GM18502 (cell line): Measurements from ENCODE around the gene ACKR2.

ENCODE experiments used
- ATAC-seq: cut with Tn5 transposase; IDR thresholded peaks from one replicate; pipeline ENCODE4 v1.9.1; 2021; ENCODE audit warnings: mild to moderate bottlenecking; ENCODE audit not compliant: unreplicated experiment, poor library complexity

ACKR2 gene

DNA sequence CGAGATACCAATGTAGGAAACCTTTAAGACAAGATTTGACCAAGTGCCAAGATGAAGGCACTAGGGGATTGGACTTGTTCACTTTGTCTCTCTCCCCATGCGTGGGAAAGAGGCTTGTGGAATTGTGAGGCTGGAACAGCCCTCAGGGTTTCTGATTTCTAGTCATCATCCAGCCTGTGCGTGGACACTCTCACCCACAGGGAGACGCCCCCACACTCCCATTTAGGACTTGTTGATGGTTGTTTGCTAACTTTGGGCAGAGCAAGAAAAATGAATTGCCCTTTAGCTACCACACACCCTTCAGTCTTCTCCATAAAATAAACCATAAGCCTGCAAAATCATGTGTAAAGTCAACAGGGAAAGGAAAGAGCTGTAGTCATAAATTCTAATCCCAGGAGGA, 18.4 kb downstream of the ACKR2 start:
- ATAC-seq, result no peak

DNA sequence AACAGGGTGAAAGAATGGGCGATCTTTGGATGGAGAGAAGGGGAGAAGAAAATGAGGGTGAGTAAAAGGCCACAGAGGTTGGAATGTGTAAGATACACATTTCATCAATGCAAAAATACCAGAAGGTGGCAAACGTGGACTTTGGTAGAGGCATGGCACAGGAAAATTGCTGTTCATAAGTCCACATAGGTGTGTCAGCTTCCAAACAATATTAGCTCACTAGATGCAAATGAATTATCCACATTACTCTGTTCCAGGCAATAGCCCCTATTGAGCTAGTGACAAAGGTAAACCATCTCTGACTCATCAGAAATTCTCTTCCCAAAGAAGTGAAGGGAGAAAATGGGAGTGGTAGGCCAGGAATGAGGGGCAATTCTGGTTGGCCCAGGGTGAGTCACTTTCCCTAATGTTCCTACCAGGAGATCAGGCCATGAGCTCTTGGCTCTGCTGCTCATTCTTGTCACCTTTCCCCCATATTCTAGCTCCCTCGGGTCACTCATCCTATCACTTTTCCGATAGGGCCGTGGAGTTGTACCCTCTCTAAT, 19.9 kb downstream of the ACKR2 start:
- ATAC-seq, result no peak

- ATAC-seq, result no peak
Observed at GRCh38 chr3:42829628-42830436, 20.6 kb downstream of the ACKR2 start.

DNA sequence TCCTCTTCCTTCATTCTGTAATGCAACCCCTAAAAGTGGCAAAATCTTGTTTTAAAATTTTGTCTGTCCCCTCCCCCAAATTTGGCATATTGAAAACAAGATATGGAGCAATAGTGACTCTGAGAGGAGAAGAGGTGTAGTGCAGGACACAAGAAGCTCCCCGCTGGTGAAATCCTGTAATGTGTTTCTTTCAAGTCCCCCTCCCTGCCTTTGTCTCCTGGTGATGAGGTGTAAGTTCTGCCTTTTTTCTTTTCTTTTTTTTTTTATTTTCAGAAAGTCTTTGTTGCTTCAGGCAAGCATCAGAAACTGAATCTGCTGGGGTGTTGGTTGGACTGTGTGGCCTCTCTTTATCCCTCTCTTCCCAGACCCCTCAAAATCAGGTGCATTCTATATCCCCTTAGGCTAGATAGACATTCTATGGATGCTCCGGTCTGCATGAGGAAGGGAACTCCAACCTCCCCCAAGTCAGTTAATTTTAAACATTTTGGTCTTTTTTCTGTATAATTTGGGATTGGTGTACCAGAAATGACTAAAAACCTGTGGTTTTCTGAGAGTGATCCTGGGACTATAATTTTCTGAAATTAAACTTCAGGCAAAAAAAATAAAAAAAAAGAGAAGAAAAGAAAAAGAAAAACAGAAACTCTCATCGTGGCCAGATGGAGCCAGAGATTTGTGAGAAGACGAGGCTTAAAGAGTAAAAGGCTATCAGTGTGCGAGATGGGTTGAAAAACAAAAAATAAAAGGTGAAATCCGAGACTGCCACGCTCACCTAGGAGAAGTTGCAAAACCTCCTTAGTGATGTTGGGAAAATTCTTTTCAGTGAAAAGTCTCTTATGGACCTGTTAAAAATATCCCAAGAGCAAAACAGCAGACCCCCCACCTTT, 21.4 kb downstream of the ACKR2 start:
- ATAC-seq, result no peak

GRCh38 chr3:42831321-42831713, 22.1 kb downstream of the ACKR2 start:
- peak; percentile 58 for ATAC-seq

DNA sequence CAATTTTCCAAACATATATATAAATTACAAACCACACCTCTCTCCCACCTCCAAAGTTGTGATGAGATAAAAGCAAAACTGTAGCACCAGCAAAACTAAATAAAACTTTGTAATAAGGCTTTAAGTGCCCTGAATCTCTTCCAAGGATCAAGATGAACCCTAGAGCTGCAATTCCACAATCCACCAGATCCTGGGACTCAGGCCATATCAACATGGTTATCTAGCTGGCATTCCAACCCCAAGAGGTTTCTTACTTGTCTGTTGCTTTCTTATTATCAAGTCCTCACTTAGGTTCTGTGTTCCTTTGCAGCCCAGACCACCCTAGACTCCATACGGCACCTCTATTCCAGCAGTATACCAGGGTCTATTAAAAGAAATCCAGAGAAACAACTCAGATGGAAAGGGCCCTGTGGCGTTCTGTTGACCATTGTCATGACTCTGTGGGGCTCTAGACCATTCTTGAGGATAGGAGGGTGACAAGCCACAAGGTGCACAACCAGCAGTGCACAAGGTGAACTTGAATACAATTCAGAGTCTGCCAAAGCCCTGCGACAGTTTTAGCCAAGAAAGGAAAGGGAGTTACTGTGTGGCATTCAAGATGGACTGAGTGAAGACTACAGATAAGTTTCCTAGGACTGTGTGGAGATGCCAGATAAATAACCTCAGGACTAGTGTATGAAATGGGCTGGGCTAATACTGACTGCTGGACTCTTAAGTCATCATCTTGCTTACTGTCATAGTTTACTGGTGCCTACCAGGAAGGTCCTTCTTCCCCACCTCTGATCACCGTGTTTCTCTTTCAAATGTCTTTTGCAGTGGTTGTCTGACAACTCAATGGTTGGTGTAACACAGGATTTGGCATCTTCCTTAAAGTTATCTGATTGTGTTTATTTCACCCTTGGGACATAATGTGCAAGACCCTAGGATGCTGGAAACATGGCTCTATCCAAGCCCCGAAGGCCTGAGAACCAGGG, 27.2 kb downstream of the ACKR2 start:
- no peak for ATAC-seq

DNA sequence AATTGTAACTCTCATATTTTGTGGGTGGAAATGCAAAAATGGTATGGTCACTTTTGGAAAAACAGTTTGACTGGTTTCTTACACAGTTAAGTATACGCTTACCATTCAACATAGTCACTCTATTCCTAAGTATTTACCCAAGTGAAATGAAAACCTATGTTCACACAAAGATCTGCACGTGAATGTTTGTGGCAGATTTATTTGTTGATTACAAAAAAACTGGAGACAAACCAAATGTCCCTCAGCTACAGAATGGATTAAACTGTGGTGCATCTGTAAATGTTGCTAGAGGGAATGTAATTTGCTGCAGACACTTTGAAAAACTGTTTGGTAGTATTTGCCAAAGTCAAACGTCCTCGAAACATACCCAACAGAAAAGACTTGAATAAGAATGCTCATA, 29.3 kb downstream of the ACKR2 start:
- ATAC-seq, result no peak

DNA sequence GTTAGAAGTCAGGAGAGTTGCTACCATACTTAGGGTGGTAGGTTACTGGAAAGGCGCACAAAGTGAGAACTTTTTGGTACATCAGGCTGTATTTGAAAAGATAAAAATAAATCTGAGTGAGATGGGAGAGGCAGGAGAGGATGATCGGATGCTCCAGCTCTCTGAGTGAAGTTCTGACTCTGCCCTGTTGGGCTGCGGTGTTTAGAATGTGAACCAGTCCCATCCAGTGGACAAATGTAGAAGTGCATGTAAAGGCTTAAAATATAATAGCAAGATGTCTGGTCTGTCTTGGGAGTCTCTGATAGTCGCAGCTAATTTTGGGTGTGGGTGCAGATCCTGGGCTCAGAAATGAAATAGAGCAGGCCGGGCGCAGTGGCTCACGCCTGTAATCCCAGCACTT, 30.4 kb downstream of the ACKR2 start:
- peak; percentile 90 for ATAC-seq

DNA sequence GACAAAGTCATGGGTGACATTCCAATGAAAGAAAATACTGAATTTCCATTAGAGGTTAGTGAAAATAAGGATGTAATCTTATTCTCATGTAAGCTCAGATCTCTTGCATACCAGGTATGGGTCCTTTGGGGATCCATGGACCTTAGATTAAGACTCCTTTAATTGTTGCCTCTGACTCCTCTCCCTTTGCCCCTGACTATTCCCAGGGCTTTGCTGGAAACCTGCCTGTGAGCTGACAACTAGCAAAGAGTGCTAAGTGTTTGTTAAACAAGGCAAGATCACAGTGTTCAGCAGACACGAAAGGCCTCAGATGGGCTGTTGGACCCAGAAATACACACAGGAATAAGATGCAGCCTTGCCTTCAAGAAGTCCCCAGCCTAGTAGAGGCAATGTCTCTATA, 32.1 kb downstream of the ACKR2 start:
- no peak for ATAC-seq

DNA sequence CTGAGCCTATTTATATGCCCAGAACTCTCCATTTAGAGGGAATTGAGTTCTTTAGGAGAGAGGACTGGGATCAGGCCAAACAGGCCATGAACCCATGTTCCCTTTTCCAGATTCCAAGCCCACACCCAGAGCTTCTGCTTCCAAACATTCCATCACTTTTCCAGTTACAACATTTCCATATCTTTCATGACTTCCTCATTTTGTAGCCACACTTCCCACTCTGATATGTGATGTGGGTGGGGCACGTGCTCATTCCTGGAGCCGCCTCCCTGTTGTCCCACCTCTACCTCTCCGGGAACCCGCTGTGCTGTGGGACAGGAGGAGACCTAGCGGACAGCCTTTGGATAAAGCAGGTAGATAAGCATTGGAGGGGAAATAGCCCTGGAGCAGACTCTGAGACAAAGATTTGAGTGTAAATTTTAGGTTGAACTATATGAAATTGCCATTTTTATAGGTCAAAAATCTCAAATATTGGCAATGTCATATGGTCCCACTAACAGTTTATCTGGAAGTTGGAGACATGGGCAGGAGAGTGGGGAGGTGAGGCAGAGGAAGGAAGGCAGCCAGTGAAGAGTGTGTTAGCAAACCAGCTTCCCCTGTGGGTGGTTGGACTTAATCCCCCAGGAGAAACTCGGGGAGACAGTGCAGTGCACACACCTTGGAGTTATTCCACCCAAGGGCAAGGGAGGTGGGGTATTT, 34.6 kb downstream of the ACKR2 start:
- no peak for ATAC-seq

- ATAC-seq, result no peak
Observed at GRCh38 chr3:42844412-42844713, 35.1 kb downstream of the ACKR2 start.

- ATAC-seq, result no peak
Observed at GRCh38 chr3:42844815-42845214, 35.6 kb downstream of the ACKR2 start.

- peak; percentile 62 for ATAC-seq
Observed at GRCh38 chr3:42846685-42847522, 37.7 kb downstream of the ACKR2 start.

DNA sequence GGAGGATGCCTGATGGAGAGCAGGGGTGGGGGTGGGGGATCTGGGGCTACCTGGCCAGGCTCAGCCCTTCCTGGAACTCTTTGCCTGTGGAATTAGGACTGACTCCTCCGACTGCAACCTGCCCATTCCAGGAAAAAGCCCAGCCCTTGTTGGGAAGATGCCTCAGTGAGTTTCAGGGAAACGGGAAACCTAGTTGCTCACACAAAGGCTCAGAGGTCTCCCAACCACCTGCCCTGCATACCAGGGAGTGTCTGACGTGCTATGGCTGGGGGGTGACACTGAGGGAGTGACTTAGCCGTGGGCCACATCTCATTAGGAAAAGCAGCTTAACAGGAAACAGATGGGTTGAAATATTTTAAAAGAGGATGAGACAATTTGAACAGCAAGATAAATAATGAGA, 38.5 kb downstream of the ACKR2 start:
- ATAC-seq, result no peak

DNA sequence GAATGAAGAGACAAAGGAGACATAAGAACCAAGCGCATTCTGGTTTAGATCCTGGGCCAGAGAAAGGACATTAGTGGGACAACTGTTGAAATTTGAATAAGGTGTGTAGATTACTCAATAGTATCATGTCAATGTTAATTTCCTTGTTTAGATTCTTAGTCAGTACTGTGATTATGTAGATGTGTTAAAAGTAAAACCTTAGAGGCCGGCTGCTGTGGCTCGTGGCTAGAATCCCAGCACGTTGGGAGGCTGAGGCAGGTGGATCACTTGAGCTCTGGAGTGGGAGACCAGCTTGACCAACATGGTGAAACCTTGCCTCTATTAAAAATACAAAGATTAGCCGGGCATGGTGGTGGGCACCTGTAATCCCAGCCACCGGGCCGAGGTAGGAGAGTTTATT, 39.8 kb downstream of the ACKR2 start:
- no peak for ATAC-seq

GRCh38 chr3:42850263-42850662, 41.0 kb downstream of the ACKR2 start:
- ATAC-seq, result no peak

DNA sequence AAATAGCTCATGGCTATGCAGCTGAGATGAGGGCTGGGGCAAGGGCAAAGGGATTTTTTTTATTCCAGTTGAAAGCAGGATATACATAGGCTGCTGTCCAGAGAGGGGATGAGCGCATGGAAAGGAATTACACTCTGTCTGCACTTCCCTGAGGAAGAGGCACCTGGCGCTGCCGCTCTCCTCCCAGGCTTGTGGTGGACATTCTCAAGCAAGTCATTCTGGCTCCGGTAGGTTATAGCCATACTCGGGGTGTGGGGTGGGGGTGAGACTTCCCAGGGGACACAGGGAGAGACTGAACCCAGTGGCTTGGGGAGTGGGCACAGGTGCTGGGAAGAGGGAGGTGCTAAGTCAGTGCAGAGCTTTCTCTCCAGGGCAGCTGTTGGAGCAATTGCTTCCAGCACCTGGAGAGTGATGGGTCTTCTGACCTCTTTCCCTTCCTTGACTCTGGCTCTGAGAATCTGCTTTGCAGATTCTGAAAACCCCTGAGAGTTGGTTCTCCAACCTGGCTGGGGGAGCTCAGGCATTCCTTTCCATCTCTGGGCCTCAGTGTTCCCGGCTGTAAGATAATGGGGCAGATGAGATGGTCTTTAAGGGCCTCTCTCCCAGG, 42.1 kb downstream of the ACKR2 start:
- ATAC-seq, result no peak

DNA sequence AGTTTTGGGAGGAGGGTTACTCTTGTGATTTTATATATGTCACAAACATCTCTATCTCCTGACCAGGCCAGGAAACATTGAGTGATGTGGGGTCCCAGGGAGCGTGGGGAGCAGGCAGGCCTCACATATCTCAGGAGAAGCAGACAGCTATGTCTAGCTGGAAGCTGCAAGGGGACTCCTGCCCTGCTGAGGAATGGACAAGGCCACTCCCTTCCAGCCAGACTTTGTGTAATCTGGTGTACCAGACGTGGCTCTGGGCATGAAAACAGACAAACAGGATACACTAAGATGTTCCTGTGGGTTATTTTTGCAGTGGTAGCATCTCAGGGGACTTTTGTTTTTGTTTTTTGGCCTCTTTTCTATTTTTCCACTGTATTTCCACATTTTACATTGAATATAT, 43.2 kb downstream of the ACKR2 start:
- no peak for ATAC-seq
